Fibroblast of mammary gland (primary cell): ENCODE data around the gene ALKBH1.

ENCODE experiments used
- DNase-seq: peaks from one replicate; pipeline ENCODE4 v3.0.0-alpha.2; 2010; ENCODE audit warnings: low read depth
- H3K4me3 ChIP-seq: 2 replicates; pipeline ENCODE4 v1.5.1; 2011; ENCODE audit warnings: low read depth, mild to moderate bottlenecking, low read length, moderate library complexity; ENCODE audit not compliant: control insufficient read depth
- CTCF ChIP-seq: conservative IDR thresholded peaks from 2 replicates; pipeline ENCODE4 v1.5.1; 2011; ENCODE audit warnings: low read depth, low read length, inconsistent platforms; ENCODE audit not compliant: control insufficient read depth, insufficient read depth

The ALKBH1 gene

DNA sequence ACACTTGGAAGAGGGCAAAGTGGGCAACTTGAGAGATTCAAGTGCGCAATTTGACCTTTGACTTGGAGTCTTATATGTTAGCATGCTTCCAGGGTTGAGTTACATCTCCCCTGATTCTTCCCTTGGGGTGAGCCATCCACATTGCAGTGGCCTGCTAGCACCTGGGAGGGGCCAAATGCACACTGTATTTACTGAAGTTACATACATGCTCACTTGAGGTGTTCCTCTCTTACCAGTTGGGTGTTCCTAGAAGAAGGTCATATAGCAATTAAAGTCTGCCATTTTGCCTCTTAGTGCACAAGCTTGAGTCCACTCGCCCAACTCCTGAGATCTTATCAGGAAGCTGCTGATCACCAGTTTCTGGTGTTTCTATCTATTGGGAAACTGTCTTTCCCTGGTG lies 77.7 kb downstream of the ALKBH1 start:
- no peak for TF ChIP-seq CTCF
- no peak overlapping the region for H3K4me3 ChIP-seq
- DNase-seq = no peak

DNA sequence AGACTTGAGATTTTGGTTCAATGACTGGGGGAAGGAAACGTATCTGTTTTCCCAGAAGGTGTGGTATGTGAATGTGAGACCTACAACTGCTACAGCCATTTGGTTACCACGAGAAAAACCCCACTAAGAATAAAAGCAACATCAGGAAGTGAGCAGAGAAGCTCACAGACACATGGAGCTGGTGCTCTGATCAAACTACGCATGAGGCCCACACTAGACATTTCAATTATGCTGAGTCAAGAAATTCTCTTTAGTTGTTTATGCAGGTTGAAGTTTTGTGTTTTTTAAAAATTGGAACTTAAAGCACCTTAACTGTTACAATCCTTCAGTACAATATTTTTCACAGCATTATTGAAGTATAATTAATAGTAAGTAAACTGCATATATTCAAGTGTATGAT lies 82.5 kb downstream of the ALKBH1 start:
- no peak for DNase-seq
- H3K4me3 ChIP-seq = no peak overlapping the region
- no peak for TF ChIP-seq CTCF

GRCh38 chr14:77623201-77623600 lies 84.6 kb downstream of the ALKBH1 start:
- no peak for DNase-seq
- H3K4me3 ChIP-seq = no peak overlapping the region
- no peak for TF ChIP-seq CTCF
